GM12864 (cell line): ENCODE data around the gene REX1BD.

Experiments used
- DNase-seq: peaks from one replicate; pipeline ENCODE4 v3.0.0-alpha.2; 2011; ENCODE audit warnings: low read depth
- H3K4me3 ChIP-seq: 2 replicates; pipeline ENCODE4 v1.5.1; 2011; ENCODE audit warnings: mild to moderate bottlenecking, low read depth, low read length, control low read depth
- CTCF ChIP-seq: IDR thresholded peaks from 2 replicates; pipeline ENCODE4 v1.5.1; 2011; ENCODE audit warnings: low read depth, mild to moderate bottlenecking, moderate library complexity, low read length, control low read depth, inconsistent platforms; ENCODE audit errors: missing control alignments

Gene REX1BD

GRCh38 chr19:18607226-18608101 is 18.9 kb downstream of the REX1BD start:
- DNase-seq: no peak
- no peak for TF ChIP-seq CTCF
- no peak overlapping the region for H3K4me3 ChIP-seq

GRCh38 chr19:18608102-18608804 is 19.7 kb downstream of the REX1BD start:
- no peak overlapping the region for H3K4me3 ChIP-seq
- no peak for TF ChIP-seq CTCF
- DNase-seq: no peak

GRCh38 chr19:18608805-18609716 is 20.5 kb downstream of the REX1BD start:
- TF ChIP-seq CTCF: no peak
- H3K4me3 ChIP-seq: no peak overlapping the region
- DNase-seq: no peak

- H3K4me3 ChIP-seq: no peak overlapping the region
- TF ChIP-seq CTCF: no peak
- no peak for DNase-seq
Observed at GRCh38 chr19:18609717-18610051, 21.1 kb downstream of the REX1BD start.

GRCh38 chr19:18610245-18610555 is 21.6 kb downstream of the REX1BD start:
- H3K4me3 ChIP-seq: no peak overlapping the region
- no peak for DNase-seq
- TF ChIP-seq CTCF: no peak

GRCh38 chr19:18610556-18611326 is 22.1 kb downstream of the REX1BD start:
- H3K4me3 ChIP-seq: no peak overlapping the region
- no peak for TF ChIP-seq CTCF
- no peak for DNase-seq
